ENCODE measurements around the gene DECR2.
"Not testable (repeated sequence)": the region's sequence is repeated elsewhere in the genome, so short reads cannot be mapped to it uniquely, and the experiment has no call there.

Gene DECR2

DNA sequence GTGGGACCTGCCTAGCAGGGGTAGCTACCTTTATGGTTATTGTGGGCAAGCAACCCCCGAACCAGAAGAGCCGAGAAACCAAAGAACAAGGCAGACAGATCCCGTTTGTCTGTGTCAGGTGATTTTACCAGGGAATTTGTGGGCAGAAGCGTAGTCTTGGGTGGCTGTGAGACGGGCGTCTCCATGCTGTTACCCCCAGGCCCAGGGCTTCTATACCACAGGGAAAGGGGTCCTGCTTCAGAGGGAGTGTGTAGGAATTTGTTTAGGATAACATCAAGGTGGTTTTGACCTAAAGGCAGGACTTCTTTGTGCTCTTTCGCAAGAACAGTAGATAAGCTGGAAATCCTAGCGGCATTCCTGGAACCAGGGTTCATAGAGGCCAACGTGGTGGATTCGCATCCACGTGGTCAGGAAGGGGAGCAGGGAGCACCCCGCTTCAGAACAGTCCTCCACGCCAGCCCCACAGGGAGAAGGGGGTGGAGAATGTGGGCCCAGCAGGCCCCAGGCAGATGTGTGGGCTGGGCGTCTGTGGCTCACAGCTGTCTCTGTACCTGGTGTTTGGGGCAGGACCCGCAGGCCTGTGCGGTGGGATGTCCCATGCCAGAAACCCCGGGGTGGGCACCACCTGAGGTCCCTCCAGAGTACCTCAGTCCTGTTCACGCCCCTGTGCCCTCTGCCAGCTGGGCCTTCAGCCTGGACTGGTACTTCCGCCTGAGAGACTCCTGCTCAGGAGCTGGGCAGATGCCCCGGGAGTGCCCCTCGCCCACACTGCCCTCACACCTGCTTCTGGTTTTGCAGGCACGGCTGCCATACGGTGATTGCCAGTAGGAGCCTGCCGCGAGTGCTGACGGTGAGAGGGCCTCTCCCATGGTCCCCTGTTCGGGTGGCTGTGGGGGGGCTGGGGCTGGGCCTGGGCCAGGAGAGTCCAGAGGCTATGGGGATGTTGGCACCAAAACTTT, 4.1 kb downstream of the DECR2 start:
- no peak for DNase-seq

DNA sequence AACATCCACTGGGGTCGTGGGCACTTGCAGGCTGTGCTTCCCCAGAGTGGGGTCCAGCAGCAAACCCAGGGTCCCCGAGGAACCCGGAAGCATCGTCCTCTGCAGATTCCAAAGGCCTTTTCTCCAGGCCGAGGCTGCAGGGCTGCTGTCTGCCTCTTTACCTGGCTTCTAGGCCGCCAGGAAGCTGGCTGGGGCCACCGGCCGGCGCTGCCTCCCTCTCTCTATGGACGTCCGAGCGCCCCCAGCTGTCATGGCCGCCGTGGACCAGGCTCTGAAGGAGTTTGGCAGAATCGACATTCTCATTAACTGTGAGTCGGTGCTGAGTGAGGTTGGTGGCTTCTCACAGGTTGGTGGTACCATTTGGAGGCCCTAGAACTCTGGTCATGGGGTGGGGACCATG, 5.6 kb downstream of the DECR2 start:
- no peak for DNase-seq

DNA sequence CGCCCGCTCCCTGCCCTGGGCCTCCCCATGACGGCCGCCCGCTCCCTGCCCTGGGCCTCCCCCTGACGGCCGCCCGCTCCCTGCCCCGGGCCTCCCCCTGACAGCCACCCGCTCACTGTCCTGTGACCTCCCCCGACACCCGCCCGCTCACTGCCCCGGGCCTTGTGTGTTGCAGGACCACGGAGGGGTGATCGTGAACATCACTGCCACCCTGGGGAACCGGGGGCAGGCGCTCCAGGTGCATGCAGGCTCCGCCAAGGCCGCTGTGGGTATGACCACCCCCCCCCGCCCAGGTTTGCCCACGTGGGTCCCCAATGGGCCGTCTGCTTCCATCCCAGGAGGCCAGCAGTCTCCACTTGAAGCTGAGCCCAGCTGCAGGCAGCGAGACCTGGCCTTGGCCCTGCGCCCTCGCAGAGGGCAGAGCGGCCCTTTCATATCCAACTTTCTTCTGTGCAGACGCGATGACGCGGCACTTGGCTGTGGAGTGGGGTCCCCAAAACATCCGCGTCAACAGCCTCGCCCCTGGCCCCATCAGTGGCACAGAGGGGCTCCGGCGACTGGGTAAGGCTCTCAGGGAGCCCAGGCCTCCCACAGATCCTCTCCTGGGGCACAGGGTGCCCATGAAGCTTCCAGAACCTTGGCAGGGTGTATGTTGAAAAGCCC, 9.0 kb downstream of the DECR2 start:
- no peak for DNase-seq

DNA sequence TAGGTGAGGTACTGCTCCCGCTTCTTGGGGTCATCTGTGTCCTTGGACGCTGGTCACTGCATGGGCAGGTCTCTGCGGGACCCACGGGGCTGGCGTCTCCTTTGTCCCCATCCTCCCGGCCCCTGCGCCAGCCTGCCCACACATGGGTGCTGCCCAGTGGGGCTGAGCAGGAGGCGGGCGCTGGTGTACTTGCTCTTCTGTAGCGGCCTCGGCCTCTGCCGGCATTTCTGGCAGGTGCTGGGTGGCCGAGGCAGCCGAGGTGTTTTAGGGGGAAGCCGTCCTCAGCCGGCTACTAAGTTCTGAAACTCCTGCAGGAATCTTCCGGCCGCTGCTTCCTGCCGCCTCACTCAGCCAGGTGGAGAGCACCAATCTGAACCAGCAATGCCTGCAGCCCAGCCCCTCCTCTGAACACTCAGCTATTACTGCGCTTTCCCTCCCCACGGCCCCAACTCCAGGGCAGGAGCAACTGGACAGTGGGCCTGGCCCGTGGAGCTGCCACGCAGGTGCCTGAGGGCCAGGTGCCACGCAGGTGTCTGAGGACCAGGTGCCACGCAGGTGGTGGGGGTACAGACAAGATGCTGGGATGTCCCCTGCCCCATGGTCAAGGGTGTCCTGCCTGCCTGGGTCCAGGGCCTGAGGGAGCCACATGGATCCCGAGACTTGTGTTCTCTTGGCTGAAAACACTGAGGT, 10.0 kb downstream of the DECR2 start:
- no peak for DNase-seq

DNA sequence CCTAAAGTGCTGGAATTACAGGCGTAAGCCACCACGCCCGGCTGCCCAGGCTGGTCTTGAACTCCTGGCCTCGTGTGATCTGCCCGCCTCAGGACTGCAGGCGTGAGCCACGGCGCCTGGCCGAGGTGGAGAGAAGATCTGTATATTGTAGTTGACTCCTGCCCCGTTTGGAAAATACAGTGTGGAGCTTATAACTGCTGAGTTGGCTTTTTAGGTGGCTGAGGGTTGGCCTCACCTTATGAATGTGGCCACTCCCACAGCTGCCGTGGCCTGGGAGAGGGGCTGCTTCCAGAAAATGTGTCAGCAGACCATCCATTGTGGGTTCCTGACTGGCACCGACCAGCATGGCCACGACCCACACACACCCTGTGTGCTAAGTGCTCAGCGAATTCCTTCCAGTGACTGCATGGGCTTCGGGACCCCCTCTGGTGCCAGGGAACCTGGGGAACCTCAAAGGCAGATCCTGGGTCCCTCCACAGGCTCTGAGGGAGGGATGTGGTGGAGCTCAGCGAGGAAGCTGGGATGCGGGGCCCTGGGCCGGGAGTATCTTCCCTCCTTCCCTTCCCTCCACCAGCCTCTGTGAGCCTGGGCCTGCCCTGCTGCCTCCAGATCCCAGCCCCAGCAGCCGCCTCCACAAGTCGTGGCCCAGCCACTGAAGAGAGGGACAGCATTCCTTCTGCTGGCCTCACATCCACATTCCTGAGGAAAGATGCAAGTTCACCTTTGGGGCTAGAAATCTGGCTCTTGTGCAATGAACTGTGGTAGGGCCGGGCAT, 12.9 kb downstream of the DECR2 start:
- no peak for DNase-seq

DNA sequence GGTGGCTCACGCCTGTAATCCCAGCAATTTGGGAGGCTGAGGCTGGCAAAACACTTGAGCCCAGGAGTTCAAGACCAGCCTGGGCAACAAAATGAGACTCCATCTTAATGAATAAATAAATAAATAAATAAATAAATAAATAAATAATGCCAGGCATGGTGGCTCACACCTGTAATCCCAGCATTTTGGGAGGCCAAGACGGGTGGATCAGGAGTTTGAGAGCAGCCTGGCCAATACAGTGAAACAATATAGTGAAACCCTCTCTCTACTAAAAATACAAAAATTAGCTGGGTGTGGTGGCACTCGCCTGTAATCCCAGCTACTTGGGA, 13.4 kb downstream of the DECR2 start:
- not testable (repeated sequence) for DNase-seq

DNA sequence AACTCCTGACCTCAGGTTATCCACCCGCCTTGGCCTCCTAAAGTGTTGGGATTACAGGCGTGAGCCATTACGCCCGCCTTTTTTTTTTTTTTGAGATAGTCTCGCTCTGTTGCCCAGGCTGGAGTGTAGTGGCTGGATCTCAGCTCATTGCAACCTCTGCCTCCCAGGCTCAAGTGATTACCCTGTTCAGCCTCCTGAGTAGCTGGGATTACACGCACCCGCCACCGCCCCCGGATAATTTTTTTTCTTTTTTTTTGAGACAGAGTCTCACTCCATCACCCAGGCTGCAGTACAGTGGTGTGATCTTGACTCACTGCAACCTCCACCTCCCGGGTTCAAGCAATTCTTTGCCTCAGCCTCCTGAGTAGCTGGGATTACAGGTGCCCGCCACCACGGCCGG, 20.5 kb downstream of the DECR2 start:
- DNase-seq, result not testable (repeated sequence)

DNA sequence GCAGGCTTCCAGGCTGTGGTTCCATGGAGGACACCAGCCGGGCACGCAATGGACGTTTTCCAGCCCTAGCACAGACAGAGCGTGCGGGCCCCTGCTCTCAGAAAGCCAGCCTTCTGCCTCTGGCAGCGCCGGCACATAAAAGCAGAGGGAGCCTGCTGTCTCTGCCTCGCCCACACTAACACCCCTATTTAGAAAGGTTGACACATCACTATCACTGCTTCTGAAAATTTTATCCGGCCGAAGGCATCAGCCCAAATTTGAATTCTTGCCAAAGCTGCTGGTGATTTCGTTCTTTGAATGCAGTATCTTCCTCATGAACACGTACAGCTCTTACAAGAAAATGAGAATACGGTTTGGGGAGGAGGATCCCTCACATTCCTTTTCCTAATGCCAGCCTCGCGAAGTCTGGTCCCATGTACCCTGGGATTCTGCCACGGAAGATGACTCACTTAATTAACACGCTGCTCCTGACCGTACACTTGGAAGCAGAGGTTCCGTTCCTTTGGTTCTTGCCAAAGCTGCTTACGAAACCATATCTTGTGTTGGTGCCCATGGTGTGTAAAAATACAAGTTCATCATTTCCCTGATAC, 22.4 kb downstream of the DECR2 start:
- peak; percentile 64 to 86 for DNase-seq

DNA sequence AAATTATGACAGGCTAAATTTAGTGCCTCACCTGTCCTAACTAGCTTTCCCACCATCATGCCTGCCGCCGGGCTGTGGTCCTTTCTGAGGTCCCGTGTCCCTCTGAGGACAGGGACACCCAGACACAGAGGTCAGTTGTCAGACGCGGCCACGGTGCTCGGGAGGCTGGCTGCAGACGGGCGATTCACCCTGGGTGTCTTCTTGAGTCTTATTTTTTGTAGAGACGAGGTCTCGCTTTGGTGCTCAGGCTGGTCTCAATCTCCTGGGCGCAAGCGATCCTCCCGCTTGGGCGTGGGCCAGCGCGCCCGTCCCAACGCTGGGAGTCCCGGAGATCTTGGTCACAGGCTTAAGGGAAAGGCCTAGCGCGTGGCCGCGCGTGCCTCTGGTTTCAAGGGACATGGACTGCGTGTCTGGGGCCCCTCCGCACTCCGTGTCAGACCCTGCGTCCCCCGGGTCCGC, 23.0 kb downstream of the DECR2 start:
- peak in 1 of 2 experiments; percentile 40 for DNase-seq

DNA sequence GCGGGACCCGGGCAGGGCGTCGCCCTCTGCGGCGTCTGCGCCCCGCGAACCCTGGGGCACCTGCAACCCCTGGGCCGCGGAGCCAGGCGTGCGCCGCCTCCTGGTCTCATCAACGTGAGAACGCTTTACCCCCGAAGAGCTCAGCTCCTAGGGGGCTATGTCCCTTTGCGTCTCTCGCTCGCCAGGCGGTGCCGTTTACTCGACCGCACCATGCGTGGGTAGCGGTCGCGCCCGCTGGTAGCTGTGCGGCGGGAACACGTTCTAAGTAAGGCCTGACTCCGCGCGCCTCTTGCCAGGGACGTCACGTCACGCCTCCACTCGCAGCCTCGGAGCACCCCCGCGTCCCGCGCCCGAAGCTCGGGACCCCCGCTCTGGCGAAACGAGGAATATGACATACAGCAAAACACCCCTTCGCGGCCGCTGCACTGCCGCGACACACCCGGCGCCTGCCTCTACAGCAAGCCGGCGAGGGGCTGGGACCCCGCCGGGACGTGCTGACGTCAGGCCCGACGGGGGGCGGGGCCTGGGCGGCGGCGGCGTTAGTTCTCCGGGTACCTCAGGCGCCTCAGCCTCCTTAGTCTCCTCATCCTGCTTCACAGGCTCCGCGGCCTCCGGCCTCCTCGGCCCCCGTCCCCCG, 23.5 kb downstream of the DECR2 start, which contains the start of gene RAB11FIP3:
TSS of gene RAB11FIP3 (plus strand) at position 568 of the 637 bp plus-strand sequence. CDS start 358 bp downstream, outside the sequence.
- peak; percentile 45 to 63 for DNase-seq

DNA sequence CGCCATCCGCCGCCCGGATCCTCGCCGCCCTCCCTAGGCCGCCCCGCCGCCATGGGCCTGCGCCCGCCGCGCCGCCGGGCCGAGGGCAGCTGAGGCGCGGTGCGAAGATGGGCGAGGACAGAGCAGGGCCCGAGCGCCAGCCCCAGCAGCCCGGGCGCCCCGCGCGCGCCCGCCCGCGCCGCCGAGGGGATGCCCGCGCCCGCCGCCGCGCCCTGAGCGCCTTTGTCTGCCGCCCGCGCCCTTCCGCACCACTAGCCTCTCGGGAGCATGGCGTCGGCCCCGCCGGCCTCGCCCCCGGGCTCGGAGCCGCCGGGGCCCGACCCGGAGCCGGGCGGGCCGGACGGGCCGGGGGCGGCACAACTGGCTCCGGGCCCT, 24.0 kb downstream of the DECR2 start:
- no peak for DNase-seq

DNA sequence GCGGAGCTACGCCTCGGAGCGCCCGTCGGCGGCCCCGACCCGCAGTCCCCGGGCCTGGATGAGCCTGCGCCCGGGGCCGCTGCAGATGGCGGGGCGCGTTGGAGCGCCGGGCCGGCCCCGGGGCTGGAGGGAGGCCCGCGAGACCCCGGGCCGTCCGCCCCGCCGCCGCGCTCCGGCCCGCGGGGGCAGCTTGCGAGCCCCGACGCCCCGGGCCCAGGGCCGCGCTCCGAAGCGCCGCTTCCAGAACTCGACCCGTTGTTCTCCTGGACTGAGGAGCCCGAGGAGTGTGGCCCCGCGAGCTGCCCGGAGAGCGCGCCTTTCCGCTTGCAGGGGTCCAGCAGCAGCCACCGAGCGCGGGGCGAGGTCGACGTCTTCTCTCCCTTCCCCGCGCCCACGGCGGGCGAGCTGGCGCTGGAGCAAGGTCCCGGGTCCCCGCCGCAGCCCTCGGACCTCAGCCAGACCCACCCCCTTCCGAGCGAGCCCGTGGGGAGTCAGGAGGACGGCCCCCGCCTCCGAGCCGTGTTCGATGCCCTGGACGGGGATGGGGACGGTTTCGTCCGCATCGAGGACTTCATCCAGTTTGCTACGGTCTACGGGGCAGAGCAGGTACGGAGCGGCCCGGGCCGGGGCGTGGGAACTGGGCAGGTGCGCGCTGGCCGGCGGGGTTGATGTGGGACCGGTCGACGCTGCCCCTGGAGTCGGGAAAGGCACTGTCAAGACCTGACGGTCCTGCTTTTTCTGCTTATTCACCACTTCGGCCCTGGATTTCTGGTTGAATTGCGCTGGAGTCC, 24.6 kb downstream of the DECR2 start:
- DNase-seq, result no peak

DNA sequence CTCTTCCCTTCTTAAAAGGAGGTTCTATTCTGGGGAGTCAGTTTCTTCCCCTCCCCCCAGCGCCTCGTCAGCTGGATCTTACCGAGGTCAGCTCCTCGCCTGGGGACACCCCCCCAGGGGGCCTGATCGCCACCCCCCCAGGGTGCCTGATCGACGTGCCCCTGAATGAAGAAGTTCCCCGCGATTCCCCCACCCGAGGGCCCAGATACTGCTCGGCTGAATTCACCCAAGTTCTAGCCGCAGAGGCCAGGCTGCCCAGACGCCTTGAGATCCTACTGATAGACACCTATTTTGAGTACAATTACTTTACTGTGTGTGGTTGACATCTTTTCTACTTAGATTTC, 25.2 kb downstream of the DECR2 start:
- no peak for DNase-seq

DNA sequence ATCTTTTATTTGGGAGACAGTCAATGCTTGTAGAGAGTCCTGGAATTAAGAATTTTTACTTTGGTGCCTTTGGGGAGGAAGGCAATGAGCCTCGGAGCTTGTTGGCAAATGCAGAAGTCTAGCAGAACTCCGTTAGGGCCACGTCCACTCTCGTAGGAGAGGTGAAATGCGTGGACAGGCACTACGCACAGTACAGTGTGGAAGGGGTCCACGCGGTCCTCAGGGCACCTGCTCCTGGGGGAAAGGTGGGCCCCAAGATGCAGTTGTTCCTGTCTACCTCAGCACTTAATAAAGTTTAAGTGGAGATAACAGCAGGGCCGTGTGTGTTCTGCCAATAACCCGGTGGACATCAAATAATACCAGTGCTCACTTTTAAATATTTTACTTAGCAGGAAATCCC, 25.6 kb downstream of the DECR2 start:
- DNase-seq, result no peak

DNA sequence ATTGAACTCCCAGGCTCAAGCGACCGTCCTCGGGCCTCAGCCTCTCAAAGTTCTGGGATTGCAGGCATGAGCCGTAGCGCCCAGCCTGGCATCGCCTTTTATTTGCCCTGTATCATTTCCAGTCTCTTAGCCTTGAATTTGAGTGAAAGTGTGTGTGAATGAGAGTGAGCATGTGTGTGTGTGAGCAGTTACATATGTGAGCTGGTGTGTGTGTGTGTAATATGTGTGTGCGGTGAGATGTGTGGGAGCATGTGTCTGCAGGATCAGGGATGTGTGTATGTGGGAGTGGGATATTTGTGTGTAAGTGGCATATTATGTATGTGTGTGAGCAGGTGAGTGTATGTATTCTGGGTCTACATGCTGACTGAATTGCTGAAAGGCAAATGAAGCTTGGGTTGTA, 29.2 kb downstream of the DECR2 start:
- DNase-seq, result no peak

DNA sequence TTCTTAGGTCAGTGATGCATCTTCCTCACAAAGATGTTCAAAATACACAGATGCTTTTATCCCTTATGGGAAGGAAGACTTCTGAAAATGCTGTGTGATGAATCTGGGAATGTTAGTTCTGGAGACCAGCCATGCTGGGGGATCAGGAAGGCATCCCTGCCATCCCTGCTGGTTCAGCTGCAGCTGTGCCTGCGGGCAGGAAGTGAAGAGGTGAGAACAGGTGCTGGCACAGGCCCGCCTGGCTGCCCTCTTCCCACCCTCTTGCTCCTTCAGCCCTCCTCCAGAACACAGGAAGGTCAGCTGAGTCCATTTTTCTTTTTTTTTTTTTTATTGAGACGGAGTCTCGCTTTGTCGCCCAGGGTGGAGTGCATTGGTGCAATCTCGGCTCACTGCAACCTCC, 38.9 kb downstream of the DECR2 start:
- DNase-seq, result no peak

DNA sequence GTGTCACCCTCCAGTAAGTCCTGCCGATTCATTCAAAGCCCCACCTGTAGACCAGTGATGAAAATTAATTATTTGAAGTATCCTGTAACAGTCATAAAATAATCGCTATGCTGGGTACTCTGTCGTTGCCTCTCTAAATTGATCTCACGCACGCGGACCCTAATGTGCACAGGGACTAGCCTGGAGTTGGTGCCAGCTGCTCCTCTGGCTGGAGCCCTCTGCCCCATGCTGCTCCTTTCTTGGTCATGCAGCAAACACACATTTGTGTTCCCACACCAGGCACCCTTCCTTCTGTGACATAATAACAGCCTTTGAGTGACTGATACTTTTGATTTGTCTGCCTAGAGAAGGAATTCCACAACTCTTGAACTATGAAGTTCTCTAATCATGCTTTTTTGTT, 39.8 kb downstream of the DECR2 start:
- DNase-seq, result no peak

DNA sequence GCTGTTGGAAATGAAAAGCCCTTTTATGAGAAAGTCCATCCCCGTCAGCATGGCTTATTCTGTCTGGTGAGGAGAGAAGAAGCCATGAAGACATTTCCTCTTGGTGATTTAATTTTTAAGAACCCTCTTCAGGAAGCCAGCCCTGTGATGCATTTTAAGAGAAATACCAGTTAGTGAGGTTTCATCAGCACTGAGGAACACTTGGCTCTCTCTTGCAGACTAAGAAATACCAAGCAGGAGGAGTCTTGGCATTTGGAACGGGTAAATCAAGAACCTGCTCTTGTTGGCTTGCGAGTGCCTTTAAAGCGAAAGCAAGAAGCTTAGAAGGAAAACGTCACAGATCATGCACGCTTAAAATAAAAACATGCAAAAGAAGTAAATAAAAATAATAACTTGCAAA, 41.3 kb downstream of the DECR2 start:
- no peak for DNase-seq

DNA sequence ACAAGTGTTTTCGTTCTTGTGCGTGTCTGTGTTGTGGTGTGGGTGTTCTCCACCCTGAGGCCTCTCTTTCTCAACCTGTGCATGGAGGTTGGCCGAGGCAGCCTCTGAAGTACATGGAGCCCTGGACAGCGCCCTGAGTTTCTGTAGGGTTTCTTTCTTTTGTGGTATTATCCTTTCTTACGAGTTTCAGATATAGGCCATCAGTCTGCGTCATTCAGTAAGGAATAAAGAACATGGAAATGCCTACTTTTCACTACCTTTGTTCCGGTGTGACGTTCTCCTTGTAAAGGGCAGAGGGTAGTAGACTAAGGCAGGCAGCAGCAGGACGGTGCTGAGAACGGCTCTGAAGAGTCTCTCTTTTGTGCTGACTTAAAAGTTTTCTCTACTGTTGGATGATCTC, 42.3 kb downstream of the DECR2 start:
- DNase-seq, result no peak

DNA sequence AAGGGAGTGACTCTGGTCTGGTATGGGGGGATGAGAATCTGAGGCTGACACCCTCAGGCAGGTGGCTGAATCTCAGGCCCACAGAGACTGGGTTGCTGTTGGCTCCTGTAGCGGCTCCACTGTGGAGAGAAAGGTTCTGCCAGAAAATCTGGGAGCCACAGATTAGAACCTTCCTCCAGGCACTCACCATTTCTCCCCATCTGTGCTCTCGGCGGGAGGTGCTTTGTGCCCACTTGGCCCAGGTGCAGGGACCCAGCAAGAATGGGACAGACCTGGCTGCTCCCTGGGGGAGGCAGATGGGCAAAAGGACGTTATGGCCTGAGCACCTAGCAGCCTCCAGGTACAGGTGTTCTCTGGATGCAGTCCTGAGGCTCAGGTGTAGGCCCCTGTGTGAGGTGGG, 43.9 kb downstream of the DECR2 start:
- no peak for DNase-seq

DNA sequence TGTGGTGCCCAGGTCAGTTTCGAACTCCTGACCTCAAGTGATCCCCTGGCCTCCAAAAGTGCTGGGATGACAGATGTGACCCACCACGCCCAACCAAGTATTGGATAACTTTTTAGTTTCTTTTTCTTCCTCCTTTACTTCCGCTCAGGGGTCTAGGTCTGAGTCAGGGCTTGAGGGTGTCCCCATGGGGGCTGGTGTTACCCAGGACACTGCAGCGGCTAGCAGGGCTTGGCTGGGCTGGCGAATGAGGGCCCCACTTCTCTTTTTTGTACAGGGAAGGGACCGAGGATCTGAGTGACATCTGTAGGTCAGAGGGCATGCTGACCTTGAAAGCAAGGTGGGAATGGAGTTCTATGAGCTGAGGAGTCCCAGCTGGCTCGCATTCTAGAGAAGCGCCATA, 48.7 kb downstream of the DECR2 start:
- DNase-seq, result no peak

Data from SW 1271 (cell line).